Measurements from ENCODE around the gene CXXC5.

DNA sequence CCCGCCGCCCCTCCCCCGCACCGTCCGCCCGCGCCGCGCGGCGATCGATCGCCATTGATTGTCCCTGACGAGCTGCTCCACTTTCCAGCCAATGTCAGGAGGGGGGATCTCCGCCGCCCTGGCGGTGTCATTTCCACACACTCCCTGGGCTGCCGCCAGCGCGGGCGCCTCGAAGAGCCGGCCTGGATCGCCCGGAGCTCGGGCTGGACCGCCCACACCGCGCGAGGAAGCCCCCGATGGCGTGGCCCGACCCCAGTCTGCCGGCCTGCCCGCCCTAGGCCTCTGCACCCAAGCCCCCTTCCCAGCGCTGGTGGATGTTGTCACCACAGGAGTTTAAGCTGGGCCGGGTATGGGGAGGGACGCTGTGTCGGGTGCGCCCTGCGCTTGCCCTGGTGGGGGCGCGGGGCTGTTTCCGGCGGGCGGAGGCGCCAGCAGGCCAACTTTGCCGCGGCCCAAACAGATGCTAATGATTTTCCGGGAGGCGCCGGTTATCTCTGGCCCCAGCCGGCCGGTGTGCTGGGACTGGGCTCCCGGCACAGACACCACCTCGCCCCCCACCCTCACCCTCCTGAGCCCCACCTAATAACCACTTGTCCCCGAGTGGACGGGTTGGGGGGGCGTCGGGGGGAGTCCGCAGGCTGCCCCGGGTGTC lies 10.6 kb upstream of the CXXC5 start:
- TF ChIP-seq, protein P1, sequence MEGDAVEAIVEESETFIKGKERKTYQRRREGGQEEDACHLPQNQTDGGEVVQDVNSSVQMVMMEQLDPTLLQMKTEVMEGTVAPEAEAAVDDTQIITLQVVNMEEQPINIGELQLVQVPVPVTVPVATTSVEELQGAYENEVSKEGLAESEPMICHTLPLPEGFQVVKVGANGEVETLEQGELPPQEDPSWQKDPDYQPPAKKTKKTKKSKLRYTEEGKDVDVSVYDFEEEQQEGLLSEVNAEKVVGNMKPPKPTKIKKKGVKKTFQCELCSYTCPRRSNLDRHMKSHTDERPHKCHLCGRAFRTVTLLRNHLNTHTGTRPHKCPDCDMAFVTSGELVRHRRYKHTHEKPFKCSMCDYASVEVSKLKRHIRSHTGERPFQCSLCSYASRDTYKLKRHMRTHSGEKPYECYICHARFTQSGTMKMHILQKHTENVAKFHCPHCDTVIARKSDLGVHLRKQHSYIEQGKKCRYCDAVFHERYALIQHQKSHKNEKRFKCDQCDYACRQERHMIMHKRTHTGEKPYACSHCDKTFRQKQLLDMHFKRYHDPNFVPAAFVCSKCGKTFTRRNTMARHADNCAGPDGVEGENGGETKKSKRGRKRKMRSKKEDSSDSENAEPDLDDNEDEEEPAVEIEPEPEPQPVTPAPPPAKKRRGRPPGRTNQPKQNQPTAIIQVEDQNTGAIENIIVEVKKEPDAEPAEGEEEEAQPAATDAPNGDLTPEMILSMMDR (IDR thresholded peaks at IDR 0.05): peak; percentile 22
- TF ChIP-seq EZH2 (IDR thresholded peaks at IDR 0.05): peak; percentile 44
